HCT116 (cell line): ENCODE results near the gene AOC3. TPM values are rescaled to one million over a fixed set of nuclear protein-coding genes. Genes with fewer than 3 reads are reported as not detected.
A peak's percentile ranks its signal among the peaks of the same experiment; 100 is the strongest.

Experiments
- ATAC-seq: fragments of 200-7000 bp; cut with Tn5 transposase; 2 replicates; pipeline ENCODE4 v1.9.1; 2020; ENCODE audit warnings: mild to moderate bottlenecking, moderate library complexity
- BruUV-seq: library from RNA; stranded (reverse); fragments of 400-500 nt; replicated peaks from 2 replicates; lab custom pipeline; 2021; lab: Mats Ljungman, UMichigan
- CTCF ChIA-PET: fragments of 300-600 bp; sonication (Branson Sonifier 250); formaldehyde crosslinking; loops from one replicate; lab custom pipeline; 2021; ENCODE audit warnings: antibody characterized with exemption; lab: Charles Lee
- POLR2A ChIA-PET: fragments of 300-600, 350-600 bp; sonication (Branson Sonifier 250); formaldehyde crosslinking; loops from one replicate; lab custom pipeline; 2021; ENCODE audit warnings: antibody characterized with exemption; lab: Charles Lee
- RAD21 ChIA-PET, 2 experiments: fragments of 300-600 bp; sonication (Branson Sonifier 250); formaldehyde crosslinking; loops; one replicate each; lab custom pipeline; 2023; ENCODE audit warnings: low total read pairs in 2 of 2; ENCODE audit not compliant: uncharacterized antibody in 2 of 2, unreplicated experiment in 2 of 2, low non-redundant PET in 1 of 2; lab: Charles Lee
- DNase-seq: peaks from one replicate; pipeline ENCODE4 v3.0.0-alpha.2; 2010; ENCODE audit warnings: low read depth, low spot score
- H2AFZ ChIP-seq: fragments of 200-600 bp; shearing (Covaris generic), sonication (generic); 2 replicates; pipeline ENCODE4 v1.6.1; 2017; ENCODE audit warnings: low read depth, mixed run types, mixed read lengths, antibody characterized with exemption, low read length; ENCODE audit not compliant: poor library complexity, severe bottlenecking
- H3K27ac ChIP-seq: 2 replicates; pipeline ENCODE4 v1.5.1; 2012; ENCODE audit warnings: low read depth, low read length
- H3K27me3 ChIP-seq: fragments of 200-600 bp; sonication (generic); 2 replicates; pipeline ENCODE4 v1.6.1; 2016; ENCODE audit warnings: mixed run types, low read length, mixed read lengths; ENCODE audit not compliant: insufficient read depth
- H3K36me3 ChIP-seq, 2 experiments: fragments of 200-500 bp in 1 of 2; fragments of 200-600 bp in 1 of 2; sonication (Bioruptor generic) in 1 of 2; sonication (generic) in 1 of 2; 2 replicates each; pipeline versions ENCODE4 v1.5.1 to v1.6.1; 2014 to 2016; ENCODE audit warnings: low read length in 2 of 2, inconsistent platforms in 1 of 2, mixed read lengths in 1 of 2, mixed run types in 1 of 2; ENCODE audit not compliant: insufficient read depth in 2 of 2, control insufficient read depth in 1 of 2
- H3K4me1 ChIP-seq, 2 experiments: fragments of 200-600 bp in 1 of 2; sonication (generic) in 1 of 2; 2 replicates each; pipeline versions ENCODE4 v1.5.1 to v1.6.1; 2012 to 2017; ENCODE audit warnings: low read length in 2 of 2, inconsistent platforms in 1 of 2, mild to moderate bottlenecking in 1 of 2, mixed read lengths in 1 of 2, mixed run types in 1 of 2, moderate library complexity in 1 of 2; ENCODE audit not compliant: insufficient read depth in 2 of 2, control insufficient read depth in 1 of 2
- H3K4me2 ChIP-seq: fragments of 200-600 bp; sonication (generic); 2 replicates; pipeline ENCODE4 v1.6.1; 2017; ENCODE audit warnings: mixed run types, low read length, mixed read lengths
- H3K4me3 ChIP-seq, 2 experiments: fragments of 200-600 bp in 1 of 2; sonication (generic) in 1 of 2; replicated peaks in 1 of 2; 2 replicates each; pipeline ENCODE4 v1.5.1; 2011 to 2016; ENCODE audit warnings: low read length in 2 of 2, control low read depth in 1 of 2, low read depth in 1 of 2, mild to moderate bottlenecking in 1 of 2, mixed read lengths in 1 of 2, mixed run types in 1 of 2
- H3K79me2 ChIP-seq: fragments of 200-600 bp; sonication (generic); 2 replicates; pipeline ENCODE4 v1.6.1; 2017; ENCODE audit warnings: mild to moderate bottlenecking, mixed run types, low read length, moderate library complexity, mixed read lengths; ENCODE audit not compliant: insufficient read depth
- H3K9ac ChIP-seq: fragments of 200-600 bp; sonication (generic); 2 replicates; pipeline ENCODE4 v1.6.1; 2016; ENCODE audit warnings: low read length, mixed read lengths
- H3K9me2 ChIP-seq: fragments of 200-600 bp; sonication (generic), shearing (Covaris generic); 2 replicates; pipeline ENCODE4 v1.6.1; 2017; ENCODE audit warnings: mixed run types, mild to moderate bottlenecking, moderate library complexity; ENCODE audit not compliant: insufficient read depth
- H3K9me3 ChIP-seq, 2 experiments: fragments of 200-500 bp in 1 of 2; fragments of 200-600 bp in 1 of 2; sonication (Bioruptor generic) in 1 of 2; sonication (generic) in 1 of 2; 2 replicates each; pipeline ENCODE4 v1.6.1; 2014 to 2017; ENCODE audit warnings: low read length in 2 of 2, mixed read lengths in 2 of 2, inconsistent platforms in 1 of 2, low read depth in 1 of 2, mild to moderate bottlenecking in 1 of 2, mixed run types in 1 of 2, moderate library complexity in 1 of 2; ENCODE audit not compliant: control insufficient read depth in 1 of 2, insufficient read depth in 1 of 2
- H4K20me1 ChIP-seq: fragments of 200-600 bp; sonication (generic), shearing (Covaris generic); 2 replicates; pipeline ENCODE4 v1.6.1; 2017; ENCODE audit warnings: mixed run types, mild to moderate bottlenecking, moderate library complexity; ENCODE audit not compliant: insufficient read depth
- ELF1 ChIP-seq: IDR thresholded peaks from 2 replicates; pipeline ENCODE4 v1.6.1; 2012; ENCODE audit warnings: low read depth, borderline replicate concordance
- POLR2A ChIP-seq: IDR thresholded peaks from 2 replicates; pipeline ENCODE4 v1.7.0; 2011; ENCODE audit warnings: borderline replicate concordance; ENCODE audit not compliant: insufficient read depth, insufficient read length; ENCODE audit errors: extremely low read depth
- POLR2AphosphoS5 ChIP-seq: IDR thresholded peaks from 2 replicates; pipeline ENCODE4 v1.6.1; 2011; ENCODE audit warnings: mild to moderate bottlenecking, low read depth, low read length, moderate library complexity
- REST ChIP-seq: IDR thresholded peaks from 2 replicates; pipeline ENCODE4 v1.6.1; 2012; ENCODE audit warnings: low read depth
- SIN3A ChIP-seq: IDR thresholded peaks from 2 replicates; pipeline ENCODE4 v1.6.1; 2012; ENCODE audit warnings: low read depth
- SP1 ChIP-seq: IDR thresholded peaks from 2 replicates; pipeline ENCODE4 v1.6.1; 2012; ENCODE audit warnings: low read depth
- SRF ChIP-seq: IDR thresholded peaks from 2 replicates; pipeline ENCODE4 v1.6.1; 2012; ENCODE audit warnings: low read depth
- TCF7L2 ChIP-seq: IDR thresholded peaks from 2 replicates; pipeline ENCODE4 v1.7.0; 2011; ENCODE audit warnings: borderline replicate concordance, inconsistent platforms; ENCODE audit not compliant: insufficient read depth, insufficient read length; ENCODE audit errors: extremely low read depth
- YY1 ChIP-seq: IDR thresholded peaks from 2 replicates; pipeline ENCODE4 v1.6.1; 2011; ENCODE audit warnings: low read length, low read depth, moderate library complexity, mild to moderate bottlenecking; ENCODE audit not compliant: insufficient replicate concordance; ENCODE audit errors: extremely low read depth
- ZFX ChIP-seq: fragments of 450-650 bp; IDR thresholded peaks from 2 replicates; pipeline ENCODE4 v1.6.1; 2017
- ZNF274 ChIP-seq: fragments of 200-500 bp; sonication (Bioruptor generic); IDR thresholded peaks from 2 replicates; pipeline ENCODE4 v1.6.1; 2014; ENCODE audit warnings: mild to moderate bottlenecking, low read depth, low read length, inconsistent platforms
- intact Hi-C: fragments of 100-400 bp; cut with micrococcal nuclease; formaldehyde crosslinking; loops from 2 replicates; pipeline ENCODE4 v1.10.0; 2022
- total RNA-seq: library from RNA; stranded (reverse); gene quantifications from one replicate; pipeline ENCODE4 v1.2.1, GENCODE V29; 2021; ENCODE audit not compliant: unreplicated experiment
- TF ChIP-seq, protein P1 (sequence below): IDR thresholded peaks from 2 replicates; pipeline ENCODE4 v1.6.1; 2012
- TF ChIP-seq, protein P2 (sequence below): IDR thresholded peaks from 2 replicates; pipeline ENCODE4 v1.6.1; 2011; ENCODE audit warnings: mild to moderate bottlenecking, low read length, moderate library complexity; ENCODE audit not compliant: insufficient replicate concordance; ENCODE audit errors: extremely low read depth

AOC3 gene
- total RNA-seq, 1 experiment from 2014 or later, result 5.9 TPM

DNA sequence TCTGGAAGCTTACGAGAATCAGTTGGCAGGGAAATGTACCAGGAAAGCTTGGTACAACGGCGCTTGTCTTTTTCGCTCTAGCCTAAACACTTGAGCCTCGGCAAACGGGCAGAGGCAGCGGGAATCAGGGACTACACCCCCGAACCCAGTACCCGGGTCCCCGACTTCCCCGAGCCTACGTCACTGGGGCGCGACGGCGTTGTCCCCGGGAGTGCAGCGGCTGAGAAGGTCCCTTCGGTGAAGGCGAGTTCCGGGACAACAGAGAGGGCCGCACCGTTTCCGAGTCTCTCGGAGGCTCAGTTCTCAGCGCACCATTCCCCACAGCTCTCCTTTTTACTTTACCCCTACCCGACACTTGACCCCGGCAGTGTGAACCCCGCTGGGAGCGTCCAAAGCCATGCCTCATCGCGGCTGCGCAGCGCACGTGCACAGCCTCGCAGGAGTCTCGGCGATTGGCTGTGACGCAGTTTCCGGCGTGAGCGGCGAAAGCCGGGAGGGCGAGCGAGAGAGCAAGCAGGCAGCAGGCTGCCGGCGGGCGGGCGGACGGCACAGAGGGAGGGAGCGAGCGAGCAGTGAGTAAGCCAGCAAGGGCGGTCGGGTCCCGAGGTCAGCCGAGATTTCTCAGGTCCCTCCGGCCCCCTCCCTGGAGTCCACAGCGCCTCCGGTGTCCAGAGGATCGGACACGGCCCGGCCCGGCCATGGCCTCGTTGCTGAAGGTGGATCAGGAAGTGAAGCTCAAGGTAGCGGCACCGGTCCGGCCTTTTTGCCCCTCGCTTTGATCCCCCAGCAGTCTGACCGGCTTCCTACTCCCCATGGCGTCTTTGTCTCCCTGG lies 17.8 kb upstream of the AOC3 start, which contains the start of gene PSME3:
TSS of gene PSME3 (plus strand) at position 464 of the 833 bp plus-strand sequence. CDS start at position 699, 235 bp downstream.
- H3K27ac ChIP-seq, result peak within 1 kb of the TSS; percentile 80
- no peaks in the 10 kb centered on the region for H4K20me1 ChIP-seq
- CTCF ChIA-PET, result interaction anchor here (1.0 to 1.9 kb wide), 3 partner anchors 8 to 10 kb away, joined by 3 to 6 read pairs (median 3); partner anchors contain the start of gene BECN1
- H3K9ac ChIP-seq, result peak within 1 kb of the TSS; percentile 98
- RAD21 ChIA-PET, result no interaction called here
- peak; percentile 89 for ATAC-seq
- intact Hi-C loops, result no loop called here
- H3K9me2 ChIP-seq, result no peaks in the 10 kb centered on the region
- peak within 1 kb of the TSS; percentile 60 for H2AFZ ChIP-seq
- H3K27me3 ChIP-seq, result no peaks in the 10 kb centered on the region
- H3K9me3 ChIP-seq, result no peaks in the 10 kb centered on the region
- POLR2A ChIA-PET, result interaction anchor here (0.5 to 1.8 kb wide), 3 partner anchors 9 to 107 kb away, joined by 3 to 7 read pairs (median 3); partner anchors contain the start of gene BECN1
- peaks cover 12 to 19% of the 10 kb centered on the region in 2 experiments; a peak in 3 of 4 replicates for H3K4me1 ChIP-seq
- H3K79me2 ChIP-seq, result peaks cover 48% of the 10 kb centered on the region
- BruUV-seq, result TSS peak; percentile 79
- peaks cover 9 to 26% of the 10 kb centered on the region in 2 experiments; a peak in 3 of 4 replicates for H3K36me3 ChIP-seq
- H3K4me3 ChIP-seq, result peak within 1 kb of the TSS; percentile 89 to 93
- peak within 1 kb of the TSS; percentile 92 for H3K4me2 ChIP-seq
- TF ChIP-seq TCF7L2 (peak; percentile 62), SP1 (peak; percentile 45; the same call in 1 of the 2 replicates), ZFX (peak; percentile 77; the same call in 1 of the 2 replicates), ELF1 (peak; percentile 70), POLR2A (peak; percentile 70), SRF (peak; percentile 90), SIN3A (peak; percentile 95), POLR2AphosphoS5 (peak; percentile 93), REST (no peak), ZNF274 (no peak), YY1 (peak; percentile 3)
- TF ChIP-seq, protein P1, sequence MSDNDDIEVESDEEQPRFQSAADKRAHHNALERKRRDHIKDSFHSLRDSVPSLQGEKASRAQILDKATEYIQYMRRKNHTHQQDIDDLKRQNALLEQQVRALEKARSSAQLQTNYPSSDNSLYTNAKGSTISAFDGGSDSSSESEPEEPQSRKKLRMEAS, result peak; percentile 100
- TF ChIP-seq, protein P2, sequence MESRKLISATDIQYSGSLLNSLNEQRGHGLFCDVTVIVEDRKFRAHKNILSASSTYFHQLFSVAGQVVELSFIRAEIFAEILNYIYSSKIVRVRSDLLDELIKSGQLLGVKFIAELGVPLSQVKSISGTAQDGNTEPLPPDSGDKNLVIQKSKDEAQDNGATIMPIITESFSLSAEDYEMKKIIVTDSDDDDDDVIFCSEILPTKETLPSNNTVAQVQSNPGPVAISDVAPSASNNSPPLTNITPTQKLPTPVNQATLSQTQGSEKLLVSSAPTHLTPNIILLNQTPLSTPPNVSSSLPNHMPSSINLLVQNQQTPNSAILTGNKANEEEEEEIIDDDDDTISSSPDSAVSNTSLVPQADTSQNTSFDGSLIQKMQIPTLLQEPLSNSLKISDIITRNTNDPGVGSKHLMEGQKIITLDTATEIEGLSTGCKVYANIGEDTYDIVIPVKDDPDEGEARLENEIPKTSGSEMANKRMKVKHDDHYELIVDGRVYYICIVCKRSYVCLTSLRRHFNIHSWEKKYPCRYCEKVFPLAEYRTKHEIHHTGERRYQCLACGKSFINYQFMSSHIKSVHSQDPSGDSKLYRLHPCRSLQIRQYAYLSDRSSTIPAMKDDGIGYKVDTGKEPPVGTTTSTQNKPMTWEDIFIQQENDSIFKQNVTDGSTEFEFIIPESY, result no peak
- TF ChIP-seq, all 23 proteins: peak for 10
- DNase-seq, result peak; percentile 82
